PC-9 (cell line): ENCODE data around the gene FIZ1. TPM values are rescaled to one million over a fixed set of nuclear protein-coding genes. Genes with fewer than 3 reads are reported as not detected.

ENCODE experiments used
- BruUV-seq: library from RNA; stranded (reverse); fragments of 400-500 nt; replicated peaks from 2 replicates; lab custom pipeline; 2021; lab: Mats Ljungman, UMichigan
- CTCF ChIA-PET: fragments of 300-600 bp; sonication (Branson Sonifier 250); formaldehyde crosslinking; loops from one replicate; lab custom pipeline; 2022; ENCODE audit warnings: antibody characterized with exemption; lab: Charles Lee
- POLR2A ChIA-PET: fragments of 300-600 bp; sonication (Branson Sonifier 250); formaldehyde crosslinking; loops from one replicate; lab custom pipeline; 2022; ENCODE audit warnings: antibody characterized with exemption; ENCODE audit not compliant: unreplicated experiment; lab: Charles Lee
- DNase-seq, 2 experiments: peaks; one replicate each; pipeline versions ENCODE4 v3.0.0 to v3.0.0-alpha.2; 2015 to 2022; ENCODE audit warnings: mixed read lengths in 1 of 2
- H2AFZ ChIP-seq: fragments of 200-600 bp; sonication (generic); 2 replicates; pipeline ENCODE4 v1.8.1; 2017; ENCODE audit warnings: antibody characterized with exemption
- H3F3A ChIP-seq: fragments of 200-600 bp; sonication (generic); 2 replicates; pipeline ENCODE4 v1.8.1; 2017; ENCODE audit warnings: antibody characterized with exemption, mild to moderate bottlenecking, low read depth; ENCODE audit not compliant: insufficient read depth
- H3K27ac ChIP-seq: fragments of 200-600 bp; sonication (generic); 2 replicates; pipeline ENCODE4 v1.6.1; 2016; ENCODE audit warnings: mixed run types
- H3K27me3 ChIP-seq: fragments of 200-600 bp; sonication (generic); 2 replicates; pipeline ENCODE4 v1.6.1; 2016; ENCODE audit warnings: low read depth, mixed run types; ENCODE audit not compliant: insufficient read depth
- H3K36me3 ChIP-seq: fragments of 200-600 bp; sonication (generic); 2 replicates; pipeline ENCODE4 v1.6.1; 2016; ENCODE audit warnings: low read depth, mixed run types
- H3K4me1 ChIP-seq: fragments of 200-600 bp; sonication (generic); replicated peaks from 2 replicates; pipeline ENCODE4 v1.6.1; 2016; ENCODE audit warnings: mixed run types; ENCODE audit not compliant: insufficient read depth
- H3K4me2 ChIP-seq: fragments of 200-600 bp; sonication (generic); 2 replicates; pipeline ENCODE4 v1.6.1; 2017; ENCODE audit warnings: mixed run types
- H3K4me3 ChIP-seq: fragments of 200-600 bp; sonication (generic); 2 replicates; pipeline ENCODE4 v1.6.1; 2016; ENCODE audit warnings: mixed run types
- H3K79me2 ChIP-seq: fragments of 200-600 bp; sonication (generic); 2 replicates; pipeline ENCODE4 v1.6.1; 2017; ENCODE audit warnings: low read depth, mixed run types
- H3K9me2 ChIP-seq: fragments of 200-600 bp; sonication (generic); 2 replicates; pipeline ENCODE4 v1.8.1; 2017; ENCODE audit warnings: mild to moderate bottlenecking; ENCODE audit not compliant: insufficient read depth
- H3K9me3 ChIP-seq: fragments of 200-600 bp; sonication (generic); 2 replicates; pipeline ENCODE4 v1.8.1; 2016; ENCODE audit warnings: low read depth; ENCODE audit not compliant: insufficient read depth
- H4K20me1 ChIP-seq: fragments of 200-600 bp; sonication (generic); 2 replicates; pipeline ENCODE4 v1.8.1; 2017; ENCODE audit not compliant: insufficient read depth
- EZH2 ChIP-seq: fragments of 200-600 bp; sonication (generic); IDR thresholded peaks from 2 replicates; pipeline ENCODE4 v1.8.0; 2017; ENCODE audit warnings: antibody characterized with exemption, low read depth
- intact Hi-C: fragments of 100-400 bp; cut with micrococcal nuclease; formaldehyde crosslinking; loops from one replicate; pipeline ENCODE4 v1.10.0; 2022; ENCODE audit not compliant: unreplicated experiment
- total RNA-seq: library from RNA; stranded (reverse); gene quantifications from 2 replicates; pipeline ENCODE4 v1.2.3, GENCODE V29; 2021
- TF ChIP-seq, protein P1 (sequence below): fragments of 200-600 bp; sonication (generic); conservative IDR thresholded peaks from 2 replicates; pipeline ENCODE4 v1.6.1; 2017; ENCODE audit warnings: mixed run types, antibody characterized with exemption, mild to moderate bottlenecking, moderate library complexity

FIZ1 gene
- total RNA-seq, 1 experiment from 2014 or later, result 25.4 TPM

DNA sequence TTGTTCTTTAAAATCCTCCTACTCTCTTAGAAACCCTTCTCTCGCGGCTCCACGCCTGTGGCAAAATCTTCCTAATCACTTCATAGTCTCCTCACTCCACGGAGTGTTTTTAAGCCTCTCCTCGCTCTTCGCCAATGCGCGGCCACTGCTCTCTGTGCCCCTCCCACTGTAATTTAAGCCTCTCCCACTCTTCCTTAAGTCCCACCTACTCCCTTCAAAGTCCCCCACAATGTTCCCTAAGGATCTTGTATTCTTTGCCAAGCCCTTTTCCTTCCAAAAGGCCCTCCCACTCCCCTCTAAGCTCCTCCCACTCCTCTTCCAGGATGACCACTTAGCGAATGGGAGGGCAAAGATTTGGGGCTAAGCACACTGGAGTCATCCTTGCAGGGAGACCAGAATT, 1.3 kb downstream of the FIZ1 start:
- Histone ChIP-seq H3K9me3 (no peaks in the 10 kb centered on the region), H4K20me1 (no peaks in the 10 kb centered on the region), H3K9me2 (no peaks in the 10 kb centered on the region), H2AFZ (no peak overlapping the region), H3K4me2 (no peak overlapping the region), H3K36me3 (peaks cover 4% of the 10 kb centered on the region; the same call in 1 of the 2 replicates), H3K4me3 (no peak overlapping the region), H3F3A (peaks cover 29% of the 10 kb centered on the region; the same call in 1 of the 2 replicates), H3K4me1 (0 out of 2 replicates have a peak, but pooled peaks cover 7% of the 10 kb centered on the region), H3K79me2 (peaks cover 18% of the 10 kb centered on the region), H3K27ac (no peak overlapping the region), H3K27me3 (no peaks in the 10 kb centered on the region)
- BruUV-seq, result no TSS peak
- TF ChIP-seq EZH2, result no peak
- TF ChIP-seq, protein P1, sequence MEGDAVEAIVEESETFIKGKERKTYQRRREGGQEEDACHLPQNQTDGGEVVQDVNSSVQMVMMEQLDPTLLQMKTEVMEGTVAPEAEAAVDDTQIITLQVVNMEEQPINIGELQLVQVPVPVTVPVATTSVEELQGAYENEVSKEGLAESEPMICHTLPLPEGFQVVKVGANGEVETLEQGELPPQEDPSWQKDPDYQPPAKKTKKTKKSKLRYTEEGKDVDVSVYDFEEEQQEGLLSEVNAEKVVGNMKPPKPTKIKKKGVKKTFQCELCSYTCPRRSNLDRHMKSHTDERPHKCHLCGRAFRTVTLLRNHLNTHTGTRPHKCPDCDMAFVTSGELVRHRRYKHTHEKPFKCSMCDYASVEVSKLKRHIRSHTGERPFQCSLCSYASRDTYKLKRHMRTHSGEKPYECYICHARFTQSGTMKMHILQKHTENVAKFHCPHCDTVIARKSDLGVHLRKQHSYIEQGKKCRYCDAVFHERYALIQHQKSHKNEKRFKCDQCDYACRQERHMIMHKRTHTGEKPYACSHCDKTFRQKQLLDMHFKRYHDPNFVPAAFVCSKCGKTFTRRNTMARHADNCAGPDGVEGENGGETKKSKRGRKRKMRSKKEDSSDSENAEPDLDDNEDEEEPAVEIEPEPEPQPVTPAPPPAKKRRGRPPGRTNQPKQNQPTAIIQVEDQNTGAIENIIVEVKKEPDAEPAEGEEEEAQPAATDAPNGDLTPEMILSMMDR, result no peak
- CTCF ChIA-PET, result interaction anchor here (0.7 kb wide), 1 partner anchor 716 kb away, joined by 3 read pairs; no protein-coding TSS in a partner anchor
- POLR2A ChIA-PET, result interaction anchor here (0.6 kb wide), 1 partner anchor 1647 kb away, joined by 3 read pairs; no protein-coding TSS in a partner anchor
- intact Hi-C loops, result loop anchor here (2.0 to 5.0 kb wide), 2 partner anchors 81 to 431 kb away; partner anchors contain the start of gene DNAAF3
- DNase-seq, result peak in 1 of 2 experiments; percentile 21

DNA sequence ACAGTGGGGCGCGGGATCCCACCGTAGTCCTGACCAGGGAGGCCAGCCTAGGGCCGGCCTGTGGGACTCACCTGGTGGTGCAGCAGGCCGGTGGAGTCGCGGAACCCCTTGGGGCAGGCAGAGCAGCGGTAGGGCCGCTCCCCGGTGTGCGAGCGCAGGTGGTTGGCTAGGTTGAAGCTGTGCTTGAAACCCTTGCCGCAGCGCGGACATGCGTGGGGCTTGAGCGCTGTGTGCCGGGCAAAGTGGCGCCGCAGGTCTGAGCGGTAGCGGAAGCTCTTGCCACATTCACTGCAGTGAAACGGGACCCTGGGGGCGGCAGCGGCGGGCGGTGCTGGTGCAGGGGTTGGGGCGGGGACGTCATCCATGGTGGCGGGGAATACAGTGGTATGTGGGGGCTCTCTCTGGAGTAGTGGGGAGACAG, 1.8 kb downstream of the FIZ1 start:
- peak in 1 of 2 experiments; percentile 30 for DNase-seq
- Histone ChIP-seq H3K9me2 (no peaks in the 10 kb centered on the region), H3K79me2 (peaks cover 18% of the 10 kb centered on the region), H2AFZ (no peak overlapping the region), H3K9me3 (no peaks in the 10 kb centered on the region), H3K4me1 (0 out of 2 replicates have a peak, but pooled peaks cover 7% of the 10 kb centered on the region), H3K27me3 (no peaks in the 10 kb centered on the region), H3F3A (peaks cover 27% of the 10 kb centered on the region; the same call in 1 of the 2 replicates), H3K4me3 (no peak overlapping the region), H3K27ac (no peak overlapping the region), H3K4me2 (no peak overlapping the region), H3K36me3 (peaks cover 4% of the 10 kb centered on the region; the same call in 1 of the 2 replicates), H4K20me1 (no peaks in the 10 kb centered on the region)
- ChIA-PET POLR2A (interaction anchor here (0.6 kb wide), 1 partner anchor 1647 kb away, joined by 3 read pairs; no protein-coding TSS in a partner anchor), CTCF (no interaction called here)
- BruUV-seq, result no TSS peak
- TF ChIP-seq, protein P1, result no peak
- no peak for TF ChIP-seq EZH2
- intact Hi-C loops, result loop anchor here (5.0 kb wide), 1 partner anchor 430 kb away; the partner anchor contains the start of gene DNAAF3

DNA sequence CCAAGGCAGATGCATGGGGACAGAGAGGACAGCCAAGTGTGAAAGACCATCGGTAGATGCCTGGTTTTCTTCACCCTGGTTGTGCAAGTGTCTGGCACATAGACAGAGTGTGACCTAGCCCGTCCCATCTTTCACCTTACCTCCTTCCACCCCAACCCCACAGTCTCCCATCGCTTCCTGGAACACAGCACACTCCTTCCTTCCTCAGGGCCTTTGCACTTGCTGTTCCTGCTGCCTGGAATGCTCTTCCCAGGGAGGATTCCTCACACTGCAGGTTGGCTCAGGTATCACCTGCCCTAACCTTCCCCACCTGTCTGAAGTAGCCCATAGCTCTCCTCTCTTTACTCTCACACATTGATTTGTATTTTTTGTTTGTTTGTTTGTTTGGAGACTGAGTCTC, 3.0 kb downstream of the FIZ1 start:
- Histone ChIP-seq H3K4me1 (0 out of 2 replicates have a peak, but pooled peaks cover 6% of the 10 kb centered on the region), H3F3A (peaks cover 24% of the 10 kb centered on the region; the same call in 1 of the 2 replicates), H3K27ac (no peak overlapping the region), H3K36me3 (peaks cover 4% of the 10 kb centered on the region; the same call in 1 of the 2 replicates), H3K27me3 (no peaks in the 10 kb centered on the region), H3K9me3 (no peaks in the 10 kb centered on the region), H3K9me2 (no peaks in the 10 kb centered on the region), H4K20me1 (no peaks in the 10 kb centered on the region), H3K4me2 (no peak overlapping the region), H3K79me2 (peaks cover 11% of the 10 kb centered on the region), H2AFZ (no peak overlapping the region), H3K4me3 (no peak overlapping the region)
- CTCF ChIA-PET, result no interaction called here
- BruUV-seq, result no TSS peak
- intact Hi-C loops, result loop anchor here (5.0 kb wide), 1 partner anchor 429 kb away; the partner anchor contains the start of gene DNAAF3
- TF ChIP-seq EZH2, result no peak
- TF ChIP-seq, protein P1, result no peak
- POLR2A ChIA-PET, result no interaction called here
- peak in 1 of 2 experiments; percentile 11 for DNase-seq
